Mesendoderm (in vitro differentiated cells): ENCODE measurements around the gene LAMA1.

Experiments
- DNase-seq: peaks from one replicate; pipeline ENCODE4 v3.0.0; 2013
- H2AK5ac ChIP-seq: 2 replicates; pipeline ENCODE4 v1.6.1; 2013; ENCODE audit warnings: low read length, inconsistent platforms
- H2BK120ac ChIP-seq: 2 replicates; pipeline ENCODE4 v1.6.1; 2013; ENCODE audit warnings: low read depth, mild to moderate bottlenecking, low read length, moderate library complexity, mixed read lengths
- H2BK15ac ChIP-seq: replicated peaks from 2 replicates; pipeline ENCODE4 v1.6.1; 2013; ENCODE audit warnings: low read depth, mild to moderate bottlenecking, moderate library complexity
- H2BK5ac ChIP-seq: 2 replicates; pipeline ENCODE4 v1.6.1; 2013; ENCODE audit warnings: low read length, inconsistent platforms
- H3K18ac ChIP-seq: 2 replicates; pipeline ENCODE4 v1.6.1; 2013; ENCODE audit warnings: mild to moderate bottlenecking, low read length, mixed read lengths
- H3K23ac ChIP-seq: one replicate; pipeline ENCODE4 v1.6.1; 2013; ENCODE audit warnings: low read length
- H3K27ac ChIP-seq: 2 replicates; pipeline ENCODE4 v1.5.1; 2013; ENCODE audit warnings: low read depth, mild to moderate bottlenecking, inconsistent platforms, low read length, moderate library complexity
- H3K27me3 ChIP-seq: 2 replicates; pipeline ENCODE4 v1.6.1; 2013; ENCODE audit warnings: low read length, control low read depth, mild to moderate bottlenecking, inconsistent platforms; ENCODE audit not compliant: insufficient read depth, poor library complexity
- H3K36me3 ChIP-seq: 2 replicates; pipeline ENCODE4 v1.6.1; 2013; ENCODE audit warnings: low read length, inconsistent platforms; ENCODE audit not compliant: control insufficient read depth, insufficient read depth
- H3K4ac ChIP-seq: one replicate; pipeline ENCODE4 v1.6.1; 2013; ENCODE audit warnings: low read depth, mild to moderate bottlenecking, low read length, moderate library complexity
- H3K4me1 ChIP-seq: 2 replicates; pipeline ENCODE4 v1.6.1; 2013; ENCODE audit warnings: low read depth, low read length, inconsistent platforms; ENCODE audit not compliant: control insufficient read depth
- H3K4me2 ChIP-seq: 2 replicates; pipeline ENCODE4 v1.6.1; 2013; ENCODE audit warnings: low read length
- H3K4me3 ChIP-seq: 2 replicates; pipeline ENCODE4 v1.5.1; 2013; ENCODE audit warnings: mild to moderate bottlenecking, low read length
- H3K56ac ChIP-seq: one replicate; pipeline ENCODE4 v1.6.1; 2013; ENCODE audit warnings: low read length
- H3K79me1 ChIP-seq: 2 replicates; pipeline ENCODE4 v1.6.1; 2013; ENCODE audit warnings: low read length, inconsistent platforms
- H3K79me2 ChIP-seq: 2 replicates; pipeline ENCODE4 v1.6.1; 2013; ENCODE audit warnings: mild to moderate bottlenecking, low read length; ENCODE audit not compliant: control insufficient read depth, insufficient read depth
- H3K9ac ChIP-seq: 2 replicates; pipeline ENCODE4 v1.6.1; 2013; ENCODE audit warnings: low read length, inconsistent platforms
- H4K5ac ChIP-seq: one replicate; pipeline ENCODE4 v1.6.1; 2013; ENCODE audit warnings: low read length
- H4K8ac ChIP-seq: one replicate; pipeline ENCODE4 v1.6.1; 2013; ENCODE audit warnings: low read depth, mild to moderate bottlenecking, control low read depth, low read length, moderate library complexity
- WGBS: extraction: QIAGEN DNeasy Blood & Tissue Kit; methylation state at CpG from one replicate; pipeline ENCODE4 v1.1.7; 2013; ENCODE audit warnings: low lambda C conversion rate, missing lambda C conversion rate; ENCODE audit not compliant: insufficient coverage; ENCODE audit errors: extremely low coverage; 5-methylcytosine and 5-hydroxymethylcytosine counted together

Gene LAMA1

DNA sequence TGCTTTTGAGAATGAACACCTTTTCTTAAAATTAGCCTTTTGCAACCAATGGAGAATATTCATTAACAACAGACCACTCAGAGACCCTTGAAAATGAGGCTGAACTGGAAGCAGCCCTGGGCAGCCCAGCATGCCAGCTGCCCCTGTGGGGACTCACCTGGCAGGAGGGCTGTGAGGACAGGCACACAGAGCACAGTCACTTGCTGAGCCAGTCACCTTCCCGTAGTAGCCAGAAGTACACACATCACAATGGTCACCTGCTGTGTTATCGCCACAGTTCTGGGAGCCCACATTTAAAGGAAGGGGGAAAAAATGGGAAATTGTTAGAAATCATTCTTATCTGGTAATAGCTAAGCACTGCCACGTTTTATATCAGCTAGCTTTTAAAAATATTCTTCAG lies 115.5 kb downstream of the LAMA1 start:
- Histone ChIP-seq H3K4me2 (no peak overlapping the region), H3K4ac (no peak overlapping the region), H3K56ac (no peak overlapping the region), H3K27me3 (no peaks in the 10 kb centered on the region), H3K23ac (no peak overlapping the region), H2BK5ac (no peak overlapping the region), H4K5ac (no peak overlapping the region), H3K4me3 (no peak overlapping the region), H3K9ac (no peak overlapping the region), H3K36me3 (peaks cover 5% of the 10 kb centered on the region), H3K79me1 (no peaks in the 10 kb centered on the region), H4K8ac (no peak overlapping the region), H3K27ac (no peak overlapping the region), H3K79me2 (no peaks in the 10 kb centered on the region), H2AK5ac (no peak overlapping the region), H2BK15ac (no peak overlapping the region), H2BK120ac (no peak overlapping the region), H3K18ac (no peak overlapping the region), H3K4me1 (no peaks in the 10 kb centered on the region)
- DNase-seq = peak; percentile 18
- no CpG with 5 or more reads among the region's 3 CpGs for WGBS

DNA sequence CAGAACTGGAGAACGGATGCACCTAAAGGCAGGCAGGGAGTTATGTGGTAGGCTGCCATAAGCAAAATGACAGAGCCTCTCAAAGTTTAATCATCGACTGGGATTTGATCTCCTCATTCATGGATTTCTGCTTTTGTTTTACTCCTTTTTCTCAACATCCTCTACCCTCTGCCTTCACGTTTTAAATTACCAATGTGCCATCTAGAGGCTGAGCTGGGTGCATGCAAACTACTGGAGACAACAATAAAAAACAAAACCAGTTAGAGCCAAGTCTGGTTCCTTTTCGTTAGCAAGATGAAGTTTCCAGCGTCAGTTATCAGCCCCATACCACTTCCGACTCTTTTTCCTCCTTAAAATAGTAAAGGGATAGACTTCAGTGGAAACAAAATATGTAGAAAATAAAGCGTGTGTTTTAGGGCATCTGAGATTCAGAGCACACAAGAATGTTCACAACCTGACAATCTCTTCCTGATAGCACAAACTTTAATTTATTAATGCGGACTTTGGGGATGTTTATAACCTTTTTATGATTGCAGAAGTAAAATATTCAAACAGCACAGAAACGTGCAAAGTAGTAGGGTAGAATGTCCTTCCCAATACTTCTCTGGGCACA lies 117.0 kb downstream of the LAMA1 start:
- peaks cover 1% of the 10 kb centered on the region for H3K36me3 ChIP-seq
- H4K8ac ChIP-seq = no peak overlapping the region
- H2AK5ac ChIP-seq = no peak overlapping the region
- no peaks in the 10 kb centered on the region for H3K4me1 ChIP-seq
- no peak overlapping the region for H4K5ac ChIP-seq
- H3K18ac ChIP-seq = no peak overlapping the region
- peak; percentile 54 for DNase-seq
- no peak overlapping the region for H2BK120ac ChIP-seq
- no peaks in the 10 kb centered on the region for H3K27me3 ChIP-seq
- H3K4me2 ChIP-seq = no peak overlapping the region
- no peak overlapping the region for H3K56ac ChIP-seq
- H3K79me1 ChIP-seq = no peaks in the 10 kb centered on the region
- no peak overlapping the region for H3K23ac ChIP-seq
- no CpG with 5 or more reads among the region's 9 CpGs for WGBS
- H3K4ac ChIP-seq = no peak overlapping the region
- no peaks in the 10 kb centered on the region for H3K79me2 ChIP-seq
- no peak overlapping the region for H3K4me3 ChIP-seq
- H3K9ac ChIP-seq = no peak overlapping the region
- H2BK5ac ChIP-seq = no peak overlapping the region
- no peak overlapping the region for H3K27ac ChIP-seq
- no peak overlapping the region for H2BK15ac ChIP-seq

DNA sequence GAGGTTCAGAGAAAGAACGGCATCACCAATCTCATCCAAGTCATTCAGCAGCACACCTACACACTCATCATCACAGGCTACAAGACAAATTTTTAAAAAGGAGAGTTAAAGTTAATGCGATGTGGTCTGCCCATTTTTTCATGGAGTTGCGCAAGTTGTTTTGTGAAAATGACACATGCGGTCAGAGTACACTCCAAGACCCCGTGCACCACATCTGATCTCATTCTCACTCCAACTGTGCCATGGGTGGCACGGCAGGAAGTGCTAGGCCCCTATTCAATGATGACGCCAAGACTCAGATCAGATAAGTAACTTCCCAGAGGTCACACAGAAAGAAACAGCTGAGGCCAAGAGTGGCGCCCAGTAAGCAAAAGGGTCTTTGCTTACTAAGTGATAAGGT lies 119.8 kb downstream of the LAMA1 start:
- H4K5ac ChIP-seq = no peak overlapping the region
- no peak overlapping the region for H3K18ac ChIP-seq
- H3K4ac ChIP-seq = no peak overlapping the region
- H2BK15ac ChIP-seq = no peak overlapping the region
- H3K27ac ChIP-seq = no peak overlapping the region
- H3K23ac ChIP-seq = no peak overlapping the region
- no peaks in the 10 kb centered on the region for H3K27me3 ChIP-seq
- H3K36me3 ChIP-seq = peaks cover 1% of the 10 kb centered on the region
- H3K56ac ChIP-seq = no peak overlapping the region
- no peaks in the 10 kb centered on the region for H3K79me1 ChIP-seq
- no peak overlapping the region for H3K4me3 ChIP-seq
- no peaks in the 10 kb centered on the region for H3K79me2 ChIP-seq
- H3K4me1 ChIP-seq = no peaks in the 10 kb centered on the region
- H3K9ac ChIP-seq = no peak overlapping the region
- no peak overlapping the region for H4K8ac ChIP-seq
- no peak overlapping the region for H2AK5ac ChIP-seq
- WGBS = no CpG with 5 or more reads among the region's 8 CpGs
- H2BK5ac ChIP-seq = no peak overlapping the region
- H2BK120ac ChIP-seq = no peak overlapping the region
- H3K4me2 ChIP-seq = no peak overlapping the region
- DNase-seq = no peak

DNA sequence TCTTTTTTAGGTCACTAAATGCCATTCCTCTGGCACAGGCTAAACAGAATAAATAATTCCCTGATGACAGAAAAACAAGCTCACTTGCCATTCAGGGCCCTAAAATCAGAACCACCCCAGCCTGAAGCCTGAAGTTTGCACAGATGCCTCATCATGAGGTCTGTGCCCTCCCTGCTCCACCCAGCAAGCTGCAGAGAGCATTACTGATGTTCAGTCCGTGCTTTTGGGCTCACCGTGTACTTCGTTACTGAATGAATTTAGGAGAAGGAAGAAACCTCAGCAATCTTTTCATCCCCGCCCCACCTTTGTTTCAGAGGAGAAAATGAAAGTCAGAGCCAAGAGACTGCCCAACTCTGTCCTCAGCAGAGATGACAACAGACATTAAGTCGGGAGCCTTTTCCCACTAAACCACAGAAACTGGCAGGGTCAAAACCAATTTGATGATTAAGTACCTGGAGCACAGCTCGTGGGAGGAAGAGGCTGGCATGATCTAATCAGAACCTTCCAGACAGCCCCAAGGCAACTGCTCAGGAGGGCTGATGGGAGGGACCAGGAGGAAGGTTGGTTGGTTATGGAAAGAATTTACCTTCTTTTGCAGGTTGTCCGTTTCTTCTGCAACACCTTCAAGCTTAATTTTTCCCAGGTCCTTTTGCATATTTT lies 122.7 kb downstream of the LAMA1 start:
- H3K27ac ChIP-seq = no peak overlapping the region

GRCh38 chr18:6994056-6994770 lies 123.4 kb downstream of the LAMA1 start:
- no peaks in the 10 kb centered on the region for H3K27me3 ChIP-seq
- H3K27ac ChIP-seq = no peak overlapping the region
- H3K79me2 ChIP-seq = no peaks in the 10 kb centered on the region
- H3K36me3 ChIP-seq = peaks cover 3% of the 10 kb centered on the region
- no peak overlapping the region for H4K8ac ChIP-seq
- no peaks in the 10 kb centered on the region for H3K79me1 ChIP-seq
- no peak overlapping the region for H3K18ac ChIP-seq
- no peak overlapping the region for H3K23ac ChIP-seq
- no peak overlapping the region for H3K4me2 ChIP-seq
- H2BK120ac ChIP-seq = no peak overlapping the region
- WGBS = 100% methylated on average over 1 of the region's 7 CpGs
- peak; percentile 34 for DNase-seq
- no peaks in the 10 kb centered on the region for H3K4me1 ChIP-seq
- no peak overlapping the region for H3K4me3 ChIP-seq
- H2BK5ac ChIP-seq = no peak overlapping the region
- no peak overlapping the region for H3K56ac ChIP-seq
- H2AK5ac ChIP-seq = no peak overlapping the region
- H2BK15ac ChIP-seq = no peak overlapping the region
- no peak overlapping the region for H4K5ac ChIP-seq
- H3K4ac ChIP-seq = no peak overlapping the region
- no peak overlapping the region for H3K9ac ChIP-seq

More for the DNA sequence above, 122.7 kb downstream of the LAMA1 start:
- no peak overlapping the region for H3K4me2 ChIP-seq
- peaks cover 3% of the 10 kb centered on the region for H3K36me3 ChIP-seq
- no peak overlapping the region for H3K56ac ChIP-seq
- H3K4me1 ChIP-seq = no peaks in the 10 kb centered on the region
- no peak overlapping the region for H2BK120ac ChIP-seq
- no peak overlapping the region for H4K5ac ChIP-seq
- WGBS = no CpG with 5 or more reads among the region's 7 CpGs
- H3K4me3 ChIP-seq = no peak overlapping the region
- no peak overlapping the region for H3K9ac ChIP-seq
- no peak overlapping the region for H3K18ac ChIP-seq
- no peak overlapping the region for H4K8ac ChIP-seq
- H2BK15ac ChIP-seq = no peak overlapping the region
- H2AK5ac ChIP-seq = no peak overlapping the region
- H3K27me3 ChIP-seq = no peaks in the 10 kb centered on the region
- H3K79me2 ChIP-seq = no peaks in the 10 kb centered on the region
- H2BK5ac ChIP-seq = no peak overlapping the region
- H3K79me1 ChIP-seq = no peaks in the 10 kb centered on the region
- no peak overlapping the region for H3K23ac ChIP-seq
- peak; percentile 34 for DNase-seq
- H3K4ac ChIP-seq = no peak overlapping the region
